SH-SY5Y (cell line): ENCODE results near the gene MAP3K4.

Experiments
- GATA2 ChIP-seq: IDR thresholded peaks from 2 replicates; pipeline ENCODE4 v1.6.1; 2011; ENCODE audit warnings: mild to moderate bottlenecking, low read depth, low read length
- GATA3 ChIP-seq: IDR thresholded peaks from 2 replicates; pipeline ENCODE4 v1.6.1; 2011; ENCODE audit warnings: low read depth, mild to moderate bottlenecking, low read length, moderate library complexity

The MAP3K4 gene

GRCh38 chr6:161095916-161096315, 104.3 kb downstream of the MAP3K4 start:
- TF ChIP-seq GATA3 (no peak), GATA2 (no peak)

- no peak for TF ChIP-seq GATA3
- TF ChIP-seq GATA2: no peak
These were observed 108.5 kb downstream of the MAP3K4 start for GRCh38 chr6:161100072-161100471.

- no peak for TF ChIP-seq GATA3
- no peak for TF ChIP-seq GATA2
These were observed 109.9 kb downstream of the MAP3K4 start for GRCh38 chr6:161101517-161101916.

- TF ChIP-seq GATA3: no peak
These were observed 111.9 kb downstream of the MAP3K4 start for GRCh38 chr6:161103475-161103874.

- TF ChIP-seq GATA3 (no peak), GATA2 (no peak)
These were observed 113.4 kb downstream of the MAP3K4 start for GRCh38 chr6:161104966-161105365.

GRCh38 chr6:161105408-161105807, 113.8 kb downstream of the MAP3K4 start:
- TF ChIP-seq GATA3 (no peak), GATA2 (no peak)

- no peak for TF ChIP-seq GATA2
- TF ChIP-seq GATA3: no peak
These were observed 116.5 kb downstream of the MAP3K4 start for GRCh38 chr6:161107779-161108730.

GRCh38 chr6:161108916-161109315, 117.3 kb downstream of the MAP3K4 start:
- TF ChIP-seq GATA2 (no peak), GATA3 (no peak)

GRCh38 chr6:161109366-161109765, 117.8 kb downstream of the MAP3K4 start:
- TF ChIP-seq GATA3 (no peak), GATA2 (no peak)

- TF ChIP-seq GATA3: no peak
- TF ChIP-seq GATA2: no peak
These were observed 118.6 kb downstream of the MAP3K4 start for GRCh38 chr6:161110028-161110779.

GRCh38 chr6:161111261-161111660, 119.7 kb downstream of the MAP3K4 start:
- TF ChIP-seq GATA3 (no peak), GATA2 (no peak)

- TF ChIP-seq GATA2 (no peak), GATA3 (no peak)
These were observed 123.9 kb downstream of the MAP3K4 start for GRCh38 chr6:161115468-161115867.

- TF ChIP-seq GATA3 (no peak), GATA2 (no peak)
These were observed 125.0 kb downstream of the MAP3K4 start for GRCh38 chr6:161116554-161116953.

GRCh38 chr6:161117308-161117707, 125.7 kb downstream of the MAP3K4 start:
- TF ChIP-seq GATA2 (no peak), GATA3 (no peak)

- TF ChIP-seq GATA2 (no peak), GATA3 (no peak)
These were observed 126.4 kb downstream of the MAP3K4 start for GRCh38 chr6:161117942-161118341.
